K562 (cell line): ENCODE results near the gene NMT1. TPM values are rescaled to one million over a fixed set of nuclear protein-coding genes. Genes with fewer than 3 reads are reported as not detected.
A peak's percentile ranks its signal among the peaks of the same experiment; 100 is the strongest.

Source experiments
- CAMTA2 ChIP-seq: fragments of 250-450 bp; sonication (Bioruptor Pico); conservative IDR thresholded peaks from 2 replicates; pipeline ENCODE4 v1.5.1; 2022
- CBFB ChIP-seq: sonication (generic); formaldehyde crosslinking; IDR thresholded peaks from 2 replicates; pipeline ENCODE4 v1.4.0; 2020; ENCODE audit warnings: mild to moderate bottlenecking, missing genetic modification reagents
- CREM ChIP-seq: IDR thresholded peaks from 2 replicates; pipeline ENCODE4 v1.6.1; 2014; ENCODE audit warnings: antibody characterized with exemption, low read depth
- ESRRA ChIP-seq: fragments of 450-650 bp; IDR thresholded peaks from 2 replicates; pipeline ENCODE4 v1.6.1; 2014; ENCODE audit warnings: low read depth, mild to moderate bottlenecking, moderate library complexity, borderline replicate concordance
- FOXA3 ChIP-seq, 2 experiments: fragments of 450-650 bp in 1 of 2; sonication (generic) in 1 of 2; formaldehyde crosslinking; IDR thresholded peaks in 1 of 2; conservative IDR thresholded peaks in 1 of 2; 2 replicates each; pipeline versions ENCODE4 v1.4.0 to v1.8.0; 2020 to 2022; ENCODE audit warnings: mild to moderate bottlenecking in 2 of 2, missing genetic modification reagents in 1 of 2
- HDAC2 ChIP-seq: fragments of 450-650 bp; IDR thresholded peaks from 2 replicates; pipeline ENCODE4 v1.6.1; 2016; ENCODE audit warnings: mild to moderate bottlenecking
- IFI16 ChIP-seq: fragments of 250-450 bp; sonication (Bioruptor Pico); IDR thresholded peaks from 2 replicates; pipeline ENCODE4 v2.1.2; 2022; ENCODE audit warnings: mild to moderate bottlenecking, inconsistent platforms
- MYNN ChIP-seq, 2 experiments: sonication (generic); formaldehyde crosslinking in 1 of 2; IDR thresholded peaks; 2 replicates each; pipeline versions ENCODE4 v1.5.0 to v1.6.1; 2016 to 2020; ENCODE audit warnings: antibody characterized with exemption in 1 of 2, missing genetic modification reagents in 1 of 2
- NFIX ChIP-seq: fragments of 250-450 bp; sonication (Bioruptor Pico); IDR thresholded peaks from 2 replicates; pipeline ENCODE4 v1.4.0; 2020; ENCODE audit warnings: low read depth, mild to moderate bottlenecking, moderate library complexity
- SAFB ChIP-seq: fragments of 200-400 bp; formaldehyde crosslinking; IDR thresholded peaks from 2 replicates; pipeline ENCODE4 v1.6.1; 2017; ENCODE audit warnings: low read depth, low read length, borderline replicate concordance
- SMARCA5 ChIP-seq: fragments of 450-650 bp; IDR thresholded peaks from 2 replicates; pipeline ENCODE4 v1.6.1; 2016
- TAL1 ChIP-seq: fragments of 450-650 bp; IDR thresholded peaks from 2 replicates; pipeline ENCODE4 v1.6.1; 2016; ENCODE audit warnings: mild to moderate bottlenecking
- TBL1XR1 ChIP-seq, 2 experiments: IDR thresholded peaks; 2 replicates each; pipeline ENCODE4 v1.6.1; 2012; ENCODE audit warnings: improper control_type of control experiment in 2 of 2, low read length in 2 of 2, mild to moderate bottlenecking in 1 of 2
- TEAD1 ChIP-seq, 2 experiments: fragments of 450-650 bp in 1 of 2; sonication (generic) in 1 of 2; formaldehyde crosslinking; IDR thresholded peaks; 2 replicates each; pipeline versions ENCODE4 v1.4.0 to v1.8.0; 2020 to 2022; ENCODE audit warnings: mild to moderate bottlenecking in 2 of 2, missing genetic modification reagents in 1 of 2
- YY1 ChIP-seq, 3 experiments: IDR thresholded peaks; 2 replicates each; pipeline ENCODE4 v1.6.1; 2011; ENCODE audit warnings: low read length in 2 of 3, mild to moderate bottlenecking in 2 of 3, moderate library complexity in 2 of 3, borderline replicate concordance in 1 of 3, control low read depth in 1 of 3, low read depth in 1 of 3; ENCODE audit not compliant: insufficient read depth in 3 of 3, insufficient replicate concordance in 2 of 3, control insufficient read depth in 1 of 3, insufficient read length in 1 of 3; ENCODE audit errors: extremely low read depth in 1 of 3
- ZKSCAN8 ChIP-seq: fragments of 200-800 bp; sonication (Bioruptor generic); IDR thresholded peaks from 2 replicates; pipeline ENCODE4 v1.6.1; 2016; ENCODE audit warnings: missing genetic modification characterization, missing compliant biosample characterization
- ZNF717 ChIP-seq: fragments of 250-450 bp; sonication (Bioruptor Pico); IDR thresholded peaks from 2 replicates; pipeline ENCODE4 v1.5.0; 2021
- polyA plus RNA-seq, 8 experiments: library from polyadenylated mRNA; depleted of rRNA in 4 of 8; stranded (reverse) in 5 of 8; unstranded in 3 of 8; fragments of >200 nt; fragmentation: Nextera tagmentation in 2 of 8; fragmentation: Illumina TruSeq in 1 of 8; extraction: Ambion mirVana in 2 of 8; extraction: Trizol in 1 of 8; gene quantifications; 2 replicates each; pipeline versions ENCODE4 v1.2.1 to v1.2.3, GENCODE V29; 2011 to 2014; ENCODE audit warnings: inconsistent platforms in 1 of 8, missing spikeins in 1 of 8
- total RNA-seq, 7 experiments: library from RNA; depleted of rRNA in 6 of 7; stranded (reverse); fragments of >200 nt in 6 of 7; fragmentation: Illumina TruSeq in 2 of 7; extraction: Trizol in 2 of 7; gene quantifications; 2 replicates each; pipeline versions ENCODE4 v1.2.1 to v1.2.3, GENCODE V29; 2011 to 2021; ENCODE audit warnings: low replicate concordance in 1 of 7
- TF ChIP-seq, protein P1 (sequence below): fragments of 450-650 bp; formaldehyde crosslinking; IDR thresholded peaks from 2 replicates; pipeline ENCODE4 v1.4.0; 2020; ENCODE audit warnings: mild to moderate bottlenecking, moderate library complexity
- TF ChIP-seq, protein P2 (sequence below): sonication (generic); formaldehyde crosslinking; IDR thresholded peaks from 2 replicates; pipeline ENCODE4 v1.8.0; 2023; ENCODE audit warnings: missing genetic modification reagents, mild to moderate bottlenecking, borderline replicate concordance
- TF ChIP-seq, protein P3 (sequence below): fragments of 250-450 bp; sonication (Bioruptor Pico); IDR thresholded peaks from 2 replicates; pipeline ENCODE4 v1.8.0; 2022; ENCODE audit warnings: moderate library complexity, mild to moderate bottlenecking, inconsistent platforms

Gene NMT1
- total and polyA plus RNA-seq, 9 of the 15 experiments (the other 6 are each of a cell fraction or from before 2014, with no cell fraction given), result 86.7 to 569 (median 213) TPM

DNA sequence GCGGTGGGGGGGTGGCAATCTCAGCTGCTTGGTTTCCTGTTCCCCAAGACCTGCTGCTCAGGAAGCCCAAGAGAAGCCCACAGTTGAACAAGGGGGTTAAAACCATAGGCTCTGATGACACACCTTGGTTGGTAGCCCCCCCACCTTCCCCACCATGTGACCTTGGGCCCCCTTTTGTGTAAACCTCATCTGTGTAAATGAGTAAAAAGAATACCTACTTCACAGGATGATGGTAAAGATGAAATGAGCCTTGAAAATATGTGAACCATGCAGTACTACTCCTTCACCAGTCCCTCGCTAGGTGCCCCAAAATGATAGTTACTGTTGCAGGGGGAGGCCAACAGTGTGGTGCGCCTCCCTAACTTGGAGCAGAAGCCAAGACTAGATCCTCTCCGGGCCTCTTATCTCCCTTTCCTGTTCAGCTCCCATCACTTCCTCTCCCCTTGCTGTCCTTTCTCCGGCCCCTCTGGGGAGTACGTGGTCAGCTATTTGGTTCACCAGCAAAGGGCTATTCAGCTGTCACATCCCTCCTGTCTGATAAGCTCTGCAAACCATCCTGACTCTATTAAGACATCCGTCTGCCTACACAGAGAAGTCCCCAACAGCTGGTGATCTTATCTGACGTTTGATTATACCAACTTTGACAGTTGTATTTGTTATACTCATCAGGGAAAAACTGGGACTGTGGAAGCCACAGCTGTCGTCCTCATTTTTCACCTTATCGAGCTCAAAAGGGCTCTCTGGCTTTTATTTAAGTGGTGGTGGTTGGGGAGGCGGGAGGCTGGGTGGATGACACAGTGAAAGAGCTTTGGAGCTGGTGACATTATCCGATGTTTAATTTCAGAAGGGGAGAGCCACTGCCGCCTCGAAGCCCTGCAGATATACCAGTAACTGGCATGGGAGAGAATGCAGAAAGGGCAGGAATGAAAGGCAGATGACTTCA, 29.6 kb upstream of the NMT1 start (continued):
- TF ChIP-seq YY1 (IDR thresholded peaks at IDR 0.05; ENCODE audit: borderline replicate concordance in 1 of 3, control insufficient read depth in 1 of 3, extremely low read depth in 1 of 3, insufficient read depth in 3 of 3, insufficient read length in 1 of 3, insufficient replicate concordance in 2 of 3, low read depth in 1 of 3, low read length in 2 of 3) (no peak), ZKSCAN8 (CRISPR knock-in tag) (no peak), NFIX (CRISPR knock-in tag) (no peak), SMARCA5 (no peak), CAMTA2 (CRISPR knock-in tag) (no peak), ESRRA (peak; percentile 60; the same call in 1 of the 2 replicates), ZNF717 (no peak), HDAC2 (0 out of 2 replicates have a peak, but pooled peaks have one; percentile 57), SAFB (no peak), IFI16 (CRISPR knock-in tag) (no peak), FOXA3 (CRISPR knock-in tag; conservative IDR thresholded peaks at IDR 0.05 in 1 of 2, IDR thresholded peaks at IDR 0.05 in 1 of 2) (no peak), TEAD1 (CRISPR knock-in tag; IDR thresholded peaks at IDR 0.05) (no peak), CBFB (CRISPR knock-in tag) (0 out of 2 replicates have a peak, but pooled peaks have one; percentile 31), TBL1XR1 (IDR thresholded peaks at IDR 0.05; ENCODE audit: low read length in 2 of 2) (peak in 1 of 2 experiments; percentile 74; a peak in 2 of 4 replicates), MYNN (IDR thresholded peaks at IDR 0.05) (peak; percentile 68; the same call in 1 of the 2 replicates), MYNN (CRISPR knock-in tag; IDR thresholded peaks at IDR 0.05) (no peak), TAL1 (peak; percentile 58), CREM (peak; percentile 48)
- TF ChIP-seq, protein P1, sequence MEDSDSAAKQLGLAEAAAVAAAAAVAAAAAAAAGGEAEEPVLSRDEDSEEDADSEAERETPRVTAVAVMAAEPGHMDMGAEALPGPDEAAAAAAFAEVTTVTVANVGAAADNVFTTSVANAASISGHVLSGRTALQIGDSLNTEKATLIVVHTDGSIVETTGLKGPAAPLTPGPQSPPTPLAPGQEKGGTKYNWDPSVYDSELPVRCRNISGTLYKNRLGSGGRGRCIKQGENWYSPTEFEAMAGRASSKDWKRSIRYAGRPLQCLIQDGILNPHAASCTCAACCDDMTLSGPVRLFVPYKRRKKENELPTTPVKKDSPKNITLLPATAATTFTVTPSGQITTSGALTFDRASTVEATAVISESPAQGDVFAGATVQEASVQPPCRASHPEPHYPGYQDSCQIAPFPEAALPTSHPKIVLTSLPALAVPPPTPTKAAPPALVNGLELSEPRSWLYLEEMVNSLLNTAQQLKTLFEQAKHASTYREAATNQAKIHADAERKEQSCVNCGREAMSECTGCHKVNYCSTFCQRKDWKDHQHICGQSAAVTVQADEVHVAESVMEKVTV, result no peak
- TF ChIP-seq, protein P2, sequence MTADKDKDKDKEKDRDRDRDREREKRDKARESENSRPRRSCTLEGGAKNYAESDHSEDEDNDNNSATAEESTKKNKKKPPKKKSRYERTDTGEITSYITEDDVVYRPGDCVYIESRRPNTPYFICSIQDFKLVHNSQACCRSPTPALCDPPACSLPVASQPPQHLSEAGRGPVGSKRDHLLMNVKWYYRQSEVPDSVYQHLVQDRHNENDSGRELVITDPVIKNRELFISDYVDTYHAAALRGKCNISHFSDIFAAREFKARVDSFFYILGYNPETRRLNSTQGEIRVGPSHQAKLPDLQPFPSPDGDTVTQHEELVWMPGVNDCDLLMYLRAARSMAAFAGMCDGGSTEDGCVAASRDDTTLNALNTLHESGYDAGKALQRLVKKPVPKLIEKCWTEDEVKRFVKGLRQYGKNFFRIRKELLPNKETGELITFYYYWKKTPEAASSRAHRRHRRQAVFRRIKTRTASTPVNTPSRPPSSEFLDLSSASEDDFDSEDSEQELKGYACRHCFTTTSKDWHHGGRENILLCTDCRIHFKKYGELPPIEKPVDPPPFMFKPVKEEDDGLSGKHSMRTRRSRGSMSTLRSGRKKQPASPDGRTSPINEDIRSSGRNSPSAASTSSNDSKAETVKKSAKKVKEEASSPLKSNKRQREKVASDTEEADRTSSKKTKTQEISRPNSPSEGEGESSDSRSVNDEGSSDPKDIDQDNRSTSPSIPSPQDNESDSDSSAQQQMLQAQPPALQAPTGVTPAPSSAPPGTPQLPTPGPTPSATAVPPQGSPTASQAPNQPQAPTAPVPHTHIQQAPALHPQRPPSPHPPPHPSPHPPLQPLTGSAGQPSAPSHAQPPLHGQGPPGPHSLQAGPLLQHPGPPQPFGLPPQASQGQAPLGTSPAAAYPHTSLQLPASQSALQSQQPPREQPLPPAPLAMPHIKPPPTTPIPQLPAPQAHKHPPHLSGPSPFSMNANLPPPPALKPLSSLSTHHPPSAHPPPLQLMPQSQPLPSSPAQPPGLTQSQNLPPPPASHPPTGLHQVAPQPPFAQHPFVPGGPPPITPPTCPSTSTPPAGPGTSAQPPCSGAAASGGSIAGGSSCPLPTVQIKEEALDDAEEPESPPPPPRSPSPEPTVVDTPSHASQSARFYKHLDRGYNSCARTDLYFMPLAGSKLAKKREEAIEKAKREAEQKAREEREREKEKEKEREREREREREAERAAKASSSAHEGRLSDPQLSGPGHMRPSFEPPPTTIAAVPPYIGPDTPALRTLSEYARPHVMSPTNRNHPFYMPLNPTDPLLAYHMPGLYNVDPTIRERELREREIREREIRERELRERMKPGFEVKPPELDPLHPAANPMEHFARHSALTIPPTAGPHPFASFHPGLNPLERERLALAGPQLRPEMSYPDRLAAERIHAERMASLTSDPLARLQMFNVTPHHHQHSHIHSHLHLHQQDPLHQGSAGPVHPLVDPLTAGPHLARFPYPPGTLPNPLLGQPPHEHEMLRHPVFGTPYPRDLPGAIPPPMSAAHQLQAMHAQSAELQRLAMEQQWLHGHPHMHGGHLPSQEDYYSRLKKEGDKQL, result no peak
- TF ChIP-seq, protein P3, sequence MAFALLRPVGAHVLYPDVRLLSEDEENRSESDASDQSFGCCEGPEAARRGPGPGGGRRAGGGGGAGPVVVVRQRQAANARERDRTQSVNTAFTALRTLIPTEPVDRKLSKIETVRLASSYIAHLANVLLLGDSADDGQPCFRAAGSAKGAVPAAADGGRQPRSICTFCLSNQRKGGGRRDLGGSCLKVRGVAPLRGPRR (CRISPR knock-in tag), result no peak
